Activated naive CD8-positive, alpha-beta T cell treated with anti-CD3 and anti-CD28 coated beads, Interleukin-2, amount 10 ng/mL, durations not matched to agents 7 days and 5 days (primary cell): ENCODE results near the gene ARHGAP6. TPM values are rescaled to one million over a fixed set of nuclear protein-coding genes. Genes with fewer than 3 reads are reported as not detected.
"Not testable (repeated sequence)": the region's sequence is repeated elsewhere in the genome, so short reads cannot be mapped to it uniquely, and the experiment has no call there.

Experiments
- ATAC-seq: fragments of 150-1000 bp; cut with Tn5 transposase; one replicate; pipeline ENCODE4 v1.10.0; 2021; ENCODE audit warnings: low read depth, moderate library complexity
- POLR2A ChIA-PET: fragments of 350-600 bp; sonication (Branson Sonifier 250); formaldehyde crosslinking; loops from one replicate; lab custom pipeline; 2021; ENCODE audit warnings: antibody characterized with exemption; lab: Charles Lee
- DNase-seq: peaks from one replicate; pipeline ENCODE4 v3.0.0; 2021
- H3K27ac Mint-ChIP-seq: one replicate; pipeline ENCODE4 v1.8.0; 2022; ENCODE audit warnings: mild to moderate bottlenecking, mixed read lengths
- H3K27me3 Mint-ChIP-seq: one replicate; pipeline ENCODE4 v1.8.0; 2022; ENCODE audit warnings: mild to moderate bottlenecking, moderate library complexity, mixed read lengths
- H3K36me3 Mint-ChIP-seq: one replicate; pipeline ENCODE4 v1.8.0; 2021; ENCODE audit warnings: mild to moderate bottlenecking, mixed read lengths
- H3K4me1 Mint-ChIP-seq: one replicate; pipeline ENCODE4 v1.8.0; 2021; ENCODE audit warnings: mixed read lengths
- H3K4me3 Mint-ChIP-seq: one replicate; pipeline ENCODE4 v1.8.0; 2022; ENCODE audit warnings: mild to moderate bottlenecking, moderate library complexity, mixed read lengths
- H3K9me3 Mint-ChIP-seq: one replicate; pipeline ENCODE4 v1.8.0; 2021; ENCODE audit warnings: mixed read lengths
- total RNA-seq, 2 experiments: library from RNA; stranded (reverse); gene quantifications; one replicate each; pipeline ENCODE4 v1.2.3, GENCODE V29; 2021

Gene ARHGAP6
- total RNA-seq, 2 experiments from 2014 or later = not detected

- ATAC-seq (no peak), DNase-seq (no peak)
- no peaks in the 10 kb centered on the region for H3K36me3 Mint-ChIP-seq
- H3K27ac Mint-ChIP-seq = no peak overlapping the region
- H3K9me3 Mint-ChIP-seq = no peaks in the 10 kb centered on the region
- POLR2A ChIA-PET = no interaction called here
- no peak overlapping the region for H3K4me3 Mint-ChIP-seq
- H3K4me1 Mint-ChIP-seq = no peaks in the 10 kb centered on the region
- H3K27me3 Mint-ChIP-seq = peaks cover 7% of the 10 kb centered on the region
These were observed 118.8 kb downstream of the ARHGAP6 start for GRCh38 chrX:11546917-11547316.

- DNase-seq (no peak), ATAC-seq (no peak)
- Mint-ChIP-seq H3K27me3 (peaks cover 2% of the 10 kb centered on the region), H3K9me3 (no peaks in the 10 kb centered on the region), H3K27ac (no peak overlapping the region), H3K36me3 (no peaks in the 10 kb centered on the region), H3K4me1 (no peaks in the 10 kb centered on the region), H3K4me3 (no peak overlapping the region)
- POLR2A ChIA-PET = no interaction called here
These were observed 122.5 kb downstream of the ARHGAP6 start for GRCh38 chrX:11543249-11543648.

- DNase-seq = no peak
- Mint-ChIP-seq H3K4me1 (no peaks in the 10 kb centered on the region), H3K4me3 (no peak overlapping the region), H3K27me3 (peaks cover 2% of the 10 kb centered on the region), H3K27ac (no peak overlapping the region), H3K36me3 (no peaks in the 10 kb centered on the region), H3K9me3 (no peaks in the 10 kb centered on the region)
- POLR2A ChIA-PET = no interaction called here
- ATAC-seq = no peak
These were observed 124.2 kb downstream of the ARHGAP6 start for GRCh38 chrX:11541510-11541909.

- no peak overlapping the region for H3K27ac Mint-ChIP-seq
- DNase-seq = no peak
- H3K36me3 Mint-ChIP-seq = no peaks in the 10 kb centered on the region
- ATAC-seq = no peak
- H3K9me3 Mint-ChIP-seq = no peaks in the 10 kb centered on the region
- POLR2A ChIA-PET = no interaction called here
- H3K4me1 Mint-ChIP-seq = no peaks in the 10 kb centered on the region
- no peak overlapping the region for H3K4me3 Mint-ChIP-seq
- peaks cover 2% of the 10 kb centered on the region for H3K27me3 Mint-ChIP-seq
These were observed 125.0 kb downstream of the ARHGAP6 start for GRCh38 chrX:11540532-11541377.

- H3K27ac Mint-ChIP-seq = no peak overlapping the region
- H3K4me3 Mint-ChIP-seq = no peak overlapping the region
- no peaks in the 10 kb centered on the region for H3K9me3 Mint-ChIP-seq
- no peaks in the 10 kb centered on the region for H3K4me1 Mint-ChIP-seq
- H3K27me3 Mint-ChIP-seq = no peaks in the 10 kb centered on the region
- no peak for ATAC-seq
- POLR2A ChIA-PET = no interaction called here
- no peak for DNase-seq
- no peaks in the 10 kb centered on the region for H3K36me3 Mint-ChIP-seq
These were observed 128.6 kb downstream of the ARHGAP6 start for GRCh38 chrX:11537141-11537540.

GRCh38 chrX:11535156-11535919, 130.4 kb downstream of the ARHGAP6 start:
- POLR2A ChIA-PET = no interaction called here
- no peaks in the 10 kb centered on the region for H3K36me3 Mint-ChIP-seq
- no peak overlapping the region for H3K27ac Mint-ChIP-seq
- no peak overlapping the region for H3K4me3 Mint-ChIP-seq
- no peaks in the 10 kb centered on the region for H3K4me1 Mint-ChIP-seq
- peaks cover 1% of the 10 kb centered on the region for H3K27me3 Mint-ChIP-seq
- H3K9me3 Mint-ChIP-seq = no peaks in the 10 kb centered on the region
- DNase-seq (no peak), ATAC-seq (no peak)

- Mint-ChIP-seq H3K27me3 (peaks cover 2% of the 10 kb centered on the region), H3K36me3 (no peaks in the 10 kb centered on the region), H3K4me3 (no peak overlapping the region), H3K9me3 (no peaks in the 10 kb centered on the region), H3K27ac (no peak overlapping the region), H3K4me1 (no peaks in the 10 kb centered on the region)
- POLR2A ChIA-PET = no interaction called here
- no peak for DNase-seq
- peak; percentile 94 for ATAC-seq
These were observed 132.5 kb downstream of the ARHGAP6 start for GRCh38 chrX:11533199-11533651.

- H3K27me3 Mint-ChIP-seq = peaks cover 2% of the 10 kb centered on the region
- ATAC-seq = no peak
- POLR2A ChIA-PET = no interaction called here
- no peaks in the 10 kb centered on the region for H3K9me3 Mint-ChIP-seq
- H3K27ac Mint-ChIP-seq = no peak overlapping the region
- no peaks in the 10 kb centered on the region for H3K4me1 Mint-ChIP-seq
- H3K36me3 Mint-ChIP-seq = no peaks in the 10 kb centered on the region
- DNase-seq = no peak
- H3K4me3 Mint-ChIP-seq = no peak overlapping the region
These were observed 133.2 kb downstream of the ARHGAP6 start for GRCh38 chrX:11532291-11533078.

GRCh38 chrX:11531226-11531625, 134.5 kb downstream of the ARHGAP6 start:
- ATAC-seq (no peak), DNase-seq (no peak)
- POLR2A ChIA-PET = interaction anchor here (0.7 kb wide), 1 partner anchor 256 kb away, joined by 3 read pairs; no protein-coding TSS in a partner anchor
- no peaks in the 10 kb centered on the region for H3K36me3 Mint-ChIP-seq
- H3K27ac Mint-ChIP-seq = no peak overlapping the region
- H3K4me1 Mint-ChIP-seq = no peaks in the 10 kb centered on the region
- H3K4me3 Mint-ChIP-seq = no peak overlapping the region
- no peaks in the 10 kb centered on the region for H3K9me3 Mint-ChIP-seq
- peaks cover 2% of the 10 kb centered on the region for H3K27me3 Mint-ChIP-seq

- Mint-ChIP-seq H3K27ac (no peak overlapping the region), H3K27me3 (peaks cover 2% of the 10 kb centered on the region), H3K4me1 (no peaks in the 10 kb centered on the region), H3K9me3 (no peaks in the 10 kb centered on the region), H3K4me3 (no peak overlapping the region), H3K36me3 (no peaks in the 10 kb centered on the region)
- DNase-seq = no peak
- POLR2A ChIA-PET = no interaction called here
- ATAC-seq = no peak
These were observed 135.1 kb downstream of the ARHGAP6 start for GRCh38 chrX:11530621-11531020.

- no peak overlapping the region for H3K4me3 Mint-ChIP-seq
- H3K9me3 Mint-ChIP-seq = no peaks in the 10 kb centered on the region
- DNase-seq (no peak), ATAC-seq (no peak)
- H3K4me1 Mint-ChIP-seq = no peaks in the 10 kb centered on the region
- H3K27ac Mint-ChIP-seq = no peak overlapping the region
- POLR2A ChIA-PET = no interaction called here
- H3K36me3 Mint-ChIP-seq = no peaks in the 10 kb centered on the region
- H3K27me3 Mint-ChIP-seq = peaks cover 2% of the 10 kb centered on the region
These were observed 137.1 kb downstream of the ARHGAP6 start for GRCh38 chrX:11528623-11529022.

GRCh38 chrX:11525685-11526084, 140.0 kb downstream of the ARHGAP6 start:
- Mint-ChIP-seq H3K27ac (no peak overlapping the region), H3K36me3 (no peaks in the 10 kb centered on the region), H3K9me3 (no peaks in the 10 kb centered on the region), H3K27me3 (peaks cover 2% of the 10 kb centered on the region), H3K4me3 (no peak overlapping the region), H3K4me1 (no peaks in the 10 kb centered on the region)
- no peak for ATAC-seq
- DNase-seq = no peak
- POLR2A ChIA-PET = no interaction called here

GRCh38 chrX:11519234-11519633, 146.5 kb downstream of the ARHGAP6 start:
- DNase-seq, H3K36me3 Mint-ChIP-seq, H3K27ac Mint-ChIP-seq, ATAC-seq, H3K4me3 Mint-ChIP-seq, H3K27me3 Mint-ChIP-seq, H3K9me3 Mint-ChIP-seq, POLR2A ChIA-PET, H3K4me1 Mint-ChIP-seq: not testable (repeated sequence)
